ENCODE results near the gene SLC52A3.

SLC52A3 gene

DNA sequence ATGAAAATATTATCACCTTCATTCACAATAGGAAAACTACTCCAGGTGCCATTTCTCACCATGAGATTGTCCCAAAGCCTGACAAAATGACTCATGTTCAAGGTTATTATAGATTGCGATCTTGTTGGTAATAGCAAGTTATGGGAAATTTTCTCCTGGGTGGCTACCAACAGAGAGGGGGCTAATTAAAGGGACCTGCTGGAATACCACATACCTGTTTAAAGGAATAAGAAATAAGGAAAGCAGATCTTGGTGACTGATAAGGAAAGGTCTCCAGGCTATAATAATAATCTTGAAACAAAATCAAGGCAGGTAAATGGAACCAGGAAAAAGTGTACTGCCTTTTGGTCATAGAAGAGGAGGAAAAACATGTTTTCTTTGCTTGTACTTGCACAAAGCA is 1.4 kb downstream of the SLC52A3 start:
- no peak for DNase-seq (ENCODE audit: low spot score)

DNA sequence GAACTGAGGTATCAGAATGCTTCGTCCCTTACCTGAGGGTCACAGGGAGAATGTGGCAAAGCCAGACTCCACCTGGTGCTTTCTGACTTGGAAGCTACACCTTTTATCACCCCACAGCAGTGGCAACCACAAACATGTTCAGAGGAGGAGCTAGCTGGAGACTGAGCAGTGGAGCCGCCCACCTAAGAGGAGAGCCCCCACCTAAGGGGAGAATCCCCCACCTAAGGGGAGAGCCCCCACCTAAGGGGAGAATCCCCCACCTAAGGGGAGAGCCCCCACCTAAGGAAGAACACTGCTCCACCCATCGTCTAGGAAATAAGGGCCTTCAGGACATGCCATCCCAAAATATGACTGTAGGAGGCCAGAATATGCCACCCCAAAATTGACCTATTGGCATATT is 4.0 kb downstream of the SLC52A3 start:
- DNase-seq (ENCODE audit: low spot score): no peak

GRCh38 chr20:761418-762381 is 6.6 kb downstream of the SLC52A3 start:
- DNase-seq (ENCODE audit: low spot score): no peak

- DNase-seq (ENCODE audit: low spot score): peak; percentile 65
Measured at GRCh38 chr20:760751-761417, 7.4 kb downstream of the SLC52A3 start.

DNA sequence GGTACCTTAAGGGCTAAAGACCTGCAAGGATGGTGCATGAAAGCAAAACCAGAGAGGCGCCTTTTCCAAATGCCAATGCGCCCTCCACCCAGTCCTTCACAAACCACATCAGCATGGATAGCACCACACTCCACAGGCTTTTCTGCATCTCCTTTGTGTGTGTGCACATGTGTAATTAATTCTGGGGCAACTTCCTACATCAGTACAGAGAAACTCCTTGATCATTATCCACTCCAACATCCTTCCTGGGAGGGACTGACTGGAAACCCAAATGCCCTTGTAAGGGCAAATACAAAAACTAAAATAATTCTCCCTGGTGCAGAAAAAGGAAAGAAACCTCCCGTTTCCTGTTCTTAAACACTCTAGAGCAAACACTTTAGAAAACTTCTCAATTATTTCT is 10.8 kb downstream of the SLC52A3 start:
- DNase-seq (ENCODE audit: low spot score): no peak

- DNase-seq (ENCODE audit: low spot score): no peak
Measured at GRCh38 chr20:755941-756340, 12.4 kb downstream of the SLC52A3 start.

GRCh38 chr20:754904-755303 is 13.4 kb downstream of the SLC52A3 start:
- no peak for DNase-seq (ENCODE audit: low spot score)

DNA sequence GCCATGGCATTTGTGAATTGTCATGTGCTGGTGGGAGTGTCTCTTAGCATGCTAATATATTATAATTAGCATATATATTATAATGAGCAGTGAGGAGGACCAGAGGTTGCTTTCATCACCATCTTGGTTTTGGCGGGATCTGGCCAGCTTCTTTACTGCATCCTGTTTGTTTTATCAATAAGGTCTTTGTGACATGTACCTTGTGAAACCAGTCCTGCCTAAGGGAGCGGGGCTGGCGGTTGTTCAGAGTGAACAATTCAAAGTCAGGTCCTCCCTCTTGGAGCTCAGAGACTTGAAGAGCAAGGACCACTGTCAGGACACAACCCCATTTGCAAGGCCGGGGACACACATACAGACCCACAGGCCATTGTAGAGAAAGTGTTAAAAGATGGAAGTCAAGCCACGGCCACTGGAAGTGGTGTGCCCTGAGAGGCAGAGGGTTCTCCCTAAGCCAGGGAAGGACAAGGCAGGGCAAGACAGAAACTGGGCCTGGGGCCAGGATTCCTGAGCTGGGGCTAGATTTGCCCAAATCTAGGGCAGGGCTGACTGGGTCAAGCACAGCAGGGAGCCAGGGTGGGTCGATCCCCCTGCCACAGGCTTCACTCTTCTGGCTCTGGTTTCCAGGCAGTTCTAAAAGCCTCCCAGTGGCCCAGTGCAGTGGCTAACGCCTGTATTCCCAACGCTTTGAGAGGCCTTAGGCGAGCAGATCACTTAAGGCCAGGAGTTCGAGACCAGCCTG is 14.2 kb downstream of the SLC52A3 start:
- no peak for DNase-seq (ENCODE audit: low spot score)

DNA sequence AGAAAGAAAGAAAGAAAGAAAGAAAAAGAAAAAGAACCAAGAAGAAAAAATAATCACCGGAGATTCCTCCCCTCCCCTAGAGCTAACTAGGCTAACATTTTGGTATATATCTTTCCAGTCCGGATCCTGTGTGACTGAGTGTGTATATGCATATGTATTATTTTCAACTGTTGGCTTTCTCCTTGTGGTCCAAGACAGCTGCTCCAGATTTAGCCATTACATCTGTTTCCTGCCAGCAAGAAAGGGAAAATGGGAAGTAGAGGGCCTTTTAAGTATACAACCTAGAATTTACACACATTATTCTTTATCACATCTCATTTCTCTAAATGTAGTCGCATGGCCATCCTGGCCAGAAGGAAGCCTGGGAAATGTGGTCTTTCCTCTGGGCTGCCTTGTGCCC is 15.2 kb downstream of the SLC52A3 start:
- no peak for DNase-seq (ENCODE audit: low spot score)

- DNase-seq (ENCODE audit: low spot score): no peak
Measured at GRCh38 chr20:752291-752690, 16.0 kb downstream of the SLC52A3 start.

- DNase-seq (ENCODE audit: low spot score): no peak
Measured at GRCh38 chr20:751761-752160, 16.5 kb downstream of the SLC52A3 start.

GRCh38 chr20:750801-751200 is 17.5 kb downstream of the SLC52A3 start:
- DNase-seq (ENCODE audit: low spot score): no peak

GRCh38 chr20:745683-746301 is 22.5 kb downstream of the SLC52A3 start:
- no peak for DNase-seq (ENCODE audit: low spot score)

GRCh38 chr20:742156-742555 is 26.1 kb downstream of the SLC52A3 start:
- no peak for DNase-seq (ENCODE audit: low spot score)

- DNase-seq (ENCODE audit: low spot score): no peak
Measured at GRCh38 chr20:741620-742019, 26.7 kb downstream of the SLC52A3 start.

DNA sequence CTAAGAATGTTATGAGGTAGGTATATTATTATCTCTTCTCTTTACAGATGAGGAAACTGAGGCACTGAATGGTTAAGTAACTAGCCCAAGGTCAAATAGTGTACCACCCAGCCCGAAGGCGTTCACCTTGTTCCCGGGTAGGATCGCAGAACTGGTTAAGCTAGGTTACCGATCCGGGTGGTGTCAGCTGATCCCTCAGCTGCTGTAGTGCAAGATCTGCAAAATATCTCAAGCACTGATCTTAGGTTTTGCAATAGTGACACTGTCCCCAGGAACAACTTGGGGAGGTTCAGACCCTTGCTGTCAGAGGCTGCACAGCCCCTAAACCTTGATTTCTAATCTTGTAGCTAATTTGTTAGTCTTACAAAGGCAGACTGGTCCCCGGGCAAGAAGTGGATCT is 28.1 kb downstream of the SLC52A3 start:
- no peak for DNase-seq (ENCODE audit: low spot score)

DNA sequence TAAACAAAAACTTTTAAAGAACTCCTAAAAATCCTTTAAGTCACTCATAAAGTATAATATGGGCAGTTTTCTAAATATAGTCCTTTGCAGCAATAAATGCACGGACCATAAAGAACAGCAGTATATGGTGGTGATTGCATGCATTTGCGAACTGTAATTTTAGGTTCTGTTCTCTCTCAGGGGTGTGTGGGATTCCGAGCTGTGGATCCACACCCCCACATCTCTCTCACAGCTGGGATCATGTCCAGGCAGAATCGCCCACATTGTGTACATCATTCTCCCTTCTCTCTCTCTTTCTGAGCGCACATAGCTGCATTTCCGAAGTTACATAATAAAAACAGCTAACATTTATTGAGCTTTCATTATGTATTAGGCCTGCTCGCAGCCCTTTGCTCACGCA is 28.6 kb downstream of the SLC52A3 start:
- DNase-seq (ENCODE audit: low spot score): no peak

GRCh38 chr20:733861-734260 is 34.4 kb downstream of the SLC52A3 start:
- DNase-seq (ENCODE audit: low spot score): no peak

GRCh38 chr20:732727-733126 is 35.6 kb downstream of the SLC52A3 start:
- DNase-seq (ENCODE audit: low spot score): no peak

- no peak for DNase-seq (ENCODE audit: low spot score)
Measured at GRCh38 chr20:731891-732560, 36.3 kb downstream of the SLC52A3 start.

DNA sequence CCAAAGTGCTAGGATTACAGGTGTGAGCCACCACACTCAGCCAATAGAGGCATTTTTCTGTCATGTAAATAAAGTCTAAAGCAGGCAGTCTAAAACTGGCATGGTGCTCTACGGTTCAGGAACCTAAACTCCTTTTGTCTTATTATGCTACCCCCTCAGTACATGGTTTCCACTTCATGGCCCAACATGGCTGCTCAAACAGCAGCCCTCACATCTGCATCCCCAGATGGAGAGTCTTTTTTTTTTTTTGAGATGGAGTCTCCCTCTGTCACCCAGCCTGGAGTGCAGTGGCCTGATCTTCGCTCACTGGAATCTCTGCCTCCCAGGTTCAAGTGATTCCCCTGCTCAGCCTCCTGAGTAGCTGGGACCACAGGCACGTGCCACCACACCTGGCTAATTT is 38.3 kb downstream of the SLC52A3 start:
- DNase-seq (ENCODE audit: low spot score): no peak

Data from D341Med (cell line).